Neural progenitor cell (in vitro differentiated cells): ENCODE data around the gene RCL1.

Experiments used
- CTCF ChIP-seq: fragments of 200-600 bp; sonication (generic); IDR thresholded peaks from 2 replicates; pipeline ENCODE4 v1.5.1; 2017; ENCODE audit warnings: antibody characterized with exemption, mild to moderate bottlenecking
- EZH2 ChIP-seq: fragments of 200-600 bp; sonication (generic); IDR thresholded peaks from 2 replicates; pipeline ENCODE4 v1.6.1; 2017; ENCODE audit warnings: antibody characterized with exemption, mild to moderate bottlenecking, moderate library complexity
- EZH2phosphoT487 ChIP-seq: fragments of 200-600 bp; sonication (generic); IDR thresholded peaks from 2 replicates; pipeline ENCODE4 v1.6.1; 2017; ENCODE audit warnings: antibody characterized with exemption

DNA sequence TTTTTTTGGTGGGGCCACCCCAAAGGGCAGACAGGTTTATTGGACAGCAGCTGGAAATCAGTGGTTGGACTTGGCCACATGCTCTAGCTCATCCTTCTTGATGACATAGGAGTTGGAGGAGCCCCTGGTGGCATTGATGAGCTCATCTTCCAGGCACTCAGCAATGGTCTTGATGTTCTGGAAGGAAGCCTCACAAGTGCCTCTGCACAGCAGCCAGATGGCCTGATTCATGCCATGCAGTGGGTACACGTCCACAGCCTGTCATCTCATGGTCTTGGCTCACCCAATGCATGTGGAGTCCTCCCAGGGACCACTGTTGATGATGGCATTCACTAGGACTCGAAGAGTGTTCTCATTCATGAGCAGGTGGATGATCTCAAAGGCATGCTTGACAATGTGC is 11.3 kb upstream of the RCL1 start:
- no peak for TF ChIP-seq CTCF
- no peak for TF ChIP-seq EZH2
- no peak for TF ChIP-seq EZH2phosphoT487
